HepG2 (cell line): Measurements from ENCODE around the gene SH3GL1. TPM values are rescaled to one million over a fixed set of nuclear protein-coding genes. Genes with fewer than 3 reads are reported as not detected.

ENCODE experiments used
- ATAC-seq: fragments of 200-7000 bp; cut with Tn5 transposase; 3 replicates; pipeline ENCODE4 v1.9.1; 2020; ENCODE audit warnings: mild to moderate bottlenecking, moderate library complexity
- BruUV-seq: library from RNA; stranded (reverse); fragments of 400-500 nt; replicated peaks from 2 replicates; lab custom pipeline; 2021; lab: Mats Ljungman, UMichigan
- CTCF ChIA-PET: fragments of 300-600 bp; formaldehyde crosslinking; extraction: SDS; loops from one replicate; lab custom pipeline; 2021; ENCODE audit warnings: low total read pairs, inconsistent platforms, low intra/inter-chr PET ratio; lab: Yijun Ruan, JAX
- POLR2A ChIA-PET: fragments of 350-600 bp; sonication (Branson Sonifier 250); formaldehyde crosslinking; loops from one replicate; lab custom pipeline; 2020; ENCODE audit warnings: antibody characterized with exemption, inconsistent platforms; lab: Yijun Ruan, JAX
- DNase-seq: peaks from one replicate; pipeline ENCODE4 v3.0.0-alpha.2; 2015; ENCODE audit warnings: low spot score
- FAIRE-seq: peaks from 3 replicates; lab custom pipeline; 2011; peaks lifted over from hg19 to GRCh38; lab: Jason Lieb, UNC
- H2AFZ ChIP-seq: one replicate; pipeline ENCODE4 v1.6.1; 2011; ENCODE audit warnings: low read length, inconsistent platforms
- H3K27ac ChIP-seq: fragments of 300-600 bp; 3 replicates; pipeline ENCODE4 v1.8.0; 2011; ENCODE audit warnings: mixed run types, mild to moderate bottlenecking, mixed read lengths, low read length, inconsistent platforms; ENCODE audit not compliant: insufficient read depth; ENCODE audit errors: extremely low read length
- H3K27me3 ChIP-seq, 2 experiments: fragments of 200-600 bp in 1 of 2; 2 replicates in 1 of 2; 3 replicates in 1 of 2; pipeline versions ENCODE4 v1.6.0 to v1.8.0; 2011; ENCODE audit warnings: low read length in 2 of 2, mild to moderate bottlenecking in 2 of 2, moderate library complexity in 2 of 2, inconsistent platforms in 1 of 2; ENCODE audit not compliant: insufficient read depth in 2 of 2, control insufficient read depth in 1 of 2
- H3K36me3 ChIP-seq, 2 experiments: fragments of 200-600 bp in 1 of 2; replicated peaks in 1 of 2; 2 replicates in 1 of 2; 3 replicates in 1 of 2; pipeline versions ENCODE4 v1.5.1 to v1.8.0; 2011; ENCODE audit warnings: low read length in 2 of 2, inconsistent platforms in 1 of 2; ENCODE audit not compliant: insufficient read depth in 2 of 2, control insufficient read depth in 1 of 2
- H3K4me1 ChIP-seq: 2 replicates; pipeline ENCODE4 v1.5.1; 2012; ENCODE audit warnings: low read length, inconsistent platforms; ENCODE audit not compliant: insufficient read depth
- H3K4me2 ChIP-seq: 2 replicates; pipeline ENCODE4 v1.6.0; 2011; ENCODE audit warnings: low read depth, low read length, inconsistent platforms
- H3K4me3 ChIP-seq, 3 experiments: fragments of 200-600 bp in 1 of 3; sonication (generic), shearing (Covaris generic) in 1 of 3; replicated peaks in 1 of 3; 2 replicates each; pipeline ENCODE4 v1.5.1; 2011 to 2016; ENCODE audit warnings: low read length in 3 of 3, inconsistent platforms in 2 of 3, low read depth in 2 of 3, mild to moderate bottlenecking in 2 of 3, control low read depth in 1 of 3, mixed read lengths in 1 of 3; ENCODE audit not compliant: insufficient read depth in 1 of 3
- H3K79me2 ChIP-seq: one replicate; pipeline ENCODE4 v1.6.1; 2011; ENCODE audit warnings: low read length, inconsistent platforms; ENCODE audit not compliant: insufficient read depth
- H3K9ac ChIP-seq: 2 replicates; pipeline ENCODE4 v1.6.0; 2011; ENCODE audit warnings: mild to moderate bottlenecking, low read depth, low read length, inconsistent platforms; ENCODE audit not compliant: insufficient read depth
- H3K9me3 ChIP-seq: 2 replicates; pipeline ENCODE4 v1.5.1; 2012; ENCODE audit warnings: mild to moderate bottlenecking, low read length
- H4K20me1 ChIP-seq: 2 replicates; pipeline ENCODE4 v1.6.0; 2011; ENCODE audit warnings: inconsistent platforms, mild to moderate bottlenecking, low read length, moderate library complexity; ENCODE audit not compliant: insufficient read depth
- AGO2 ChIP-seq: fragments of 200-400 bp; formaldehyde crosslinking; optimal IDR thresholded peaks from 2 replicates; pipeline ENCODE3; 2017; ENCODE audit warnings: mild to moderate bottlenecking, low read depth, low read length, moderate library complexity
- FOXC1 ChIP-seq: sonication (generic); formaldehyde crosslinking; IDR thresholded peaks from 2 replicates; pipeline ENCODE4 v1.8.0; 2022; ENCODE audit warnings: mild to moderate bottlenecking, missing genetic modification reagents, borderline replicate concordance
- KMT2B ChIP-seq: IDR thresholded peaks from 2 replicates; pipeline ENCODE4 v1.6.1; 2016; ENCODE audit warnings: missing genetic modification reagents, missing compliant biosample characterization
- NRL ChIP-seq: sonication (generic); formaldehyde crosslinking; IDR thresholded peaks from 2 replicates; pipeline ENCODE4 v1.5.0; 2020; ENCODE audit warnings: missing genetic modification reagents, mild to moderate bottlenecking, moderate library complexity, borderline replicate concordance
- POGK ChIP-seq: sonication (generic); formaldehyde crosslinking; conservative IDR thresholded peaks from 2 replicates; pipeline ENCODE4 v1.8.0; 2022; ENCODE audit warnings: mild to moderate bottlenecking, moderate library complexity, missing genetic modification reagents
- RBFOX2 ChIP-seq: fragments of 200-400 bp; formaldehyde crosslinking; IDR thresholded peaks from 2 replicates; pipeline ENCODE4 v1.6.1; 2017; ENCODE audit warnings: low read depth, mild to moderate bottlenecking, low read length
- ZBTB1 ChIP-seq: sonication (generic); formaldehyde crosslinking; IDR thresholded peaks from 2 replicates; pipeline ENCODE4 v1.4.0; 2020; ENCODE audit warnings: missing genetic modification reagents, borderline replicate concordance
- ZC3H13 ChIP-seq: sonication (generic); formaldehyde crosslinking; IDR thresholded peaks from 2 replicates; pipeline ENCODE4 v1.8.1; 2023; ENCODE audit warnings: mild to moderate bottlenecking, missing genetic modification reagents, moderate library complexity
- WGBS: methylation state at CpG from one replicate; pipeline ENCODE4 v1.1.6; 2017; ENCODE audit warnings: low lambda C conversion rate; 5-methylcytosine and 5-hydroxymethylcytosine counted together
- in situ Hi-C: cut with HindIII; loops from 2 replicates; pipeline ENCODE4 v1.10.0; 2017; ENCODE audit warnings: low pct_unique_long_range_greater_than_20kb; ENCODE audit not compliant: extremely low pct_ligation_motif_present
- intact Hi-C: fragments of 100-400 bp; cut with micrococcal nuclease; formaldehyde crosslinking; loops from one replicate; pipeline ENCODE4 v1.10.0; 2022; ENCODE audit not compliant: unreplicated experiment
- polyA plus RNA-seq, 8 experiments: library from polyadenylated mRNA; depleted of rRNA in 3 of 8; stranded (reverse) in 7 of 8; unstranded in 1 of 8; fragments of >200 nt; fragmentation: Illumina TruSeq in 4 of 8; extraction: Trizol in 4 of 8; gene quantifications; 2 replicates each; pipeline versions ENCODE4 v1.2.1 to v1.2.3, GENCODE V29; 2011 to 2016; ENCODE audit warnings: low read depth in 4 of 8, missing spikeins in 1 of 8, mixed read lengths in 1 of 8; ENCODE audit not compliant: insufficient read depth in 1 of 8
- total RNA-seq, 5 experiments: library from RNA; depleted of rRNA; stranded (reverse); fragments of >200 nt; fragmentation: Illumina TruSeq; extraction: Trizol; gene quantifications; 2 replicates each; pipeline ENCODE4 v1.2.3, GENCODE V29; 2016; ENCODE audit warnings: low read depth in 1 of 5

SH3GL1 gene
- total and polyA plus RNA-seq, 2 of the 13 experiments (the other 11 are each of a cell fraction or from before 2014, with no cell fraction given), result 33.0 to 45.1 TPM

GRCh38 chr19:4389511-4390016 is 10.8 kb downstream of the SH3GL1 start:
- Histone ChIP-seq H3K4me3 (peak overlapping the region in 1 of 3 experiments; percentile 60; a peak in 1 of 6 replicates), H3K9me3 (no peaks in the 10 kb centered on the region), H2AFZ (no peak overlapping the region), H3K4me2 (peak overlapping the region; percentile 87), H3K36me3 (peaks cover 7 to 15% of the 10 kb centered on the region in 2 experiments), H3K79me2 (peaks cover 89% of the 10 kb centered on the region), H3K4me1 (peaks cover 86% of the 10 kb centered on the region), H4K20me1 (peaks cover 21% of the 10 kb centered on the region; the same call in 1 of the 2 replicates), H3K9ac (peak overlapping the region; percentile 76; the same call in 1 of the 2 replicates), H3K27me3 (no peaks in the 10 kb centered on the region), H3K27ac (peak overlapping the region; percentile 95)
- CTCF ChIA-PET, result no interaction called here
- intact Hi-C loops, result no loop called here
- POLR2A ChIA-PET, result interaction anchor here (1.9 kb wide), 1 partner anchor 14 kb away, joined by 6 read pairs; no protein-coding TSS in a partner anchor
- DNase-seq, result no peak
- no CpG with 5 or more reads among the region's 17 CpGs for WGBS
- TF ChIP-seq AGO2, result peak; percentile 35
- no peak for TF ChIP-seq KMT2B
- TF ChIP-seq POGK, result no peak
- 0 out of 2 replicates have a peak, but pooled peaks have one; percentile 43 for TF ChIP-seq NRL (CRISPR knock-in tag)
- 0 out of 2 replicates have a peak, but pooled peaks have one; percentile 5 for TF ChIP-seq ZC3H13 (CRISPR knock-in tag)
- in situ Hi-C loops, result no loop called here
- FAIRE-seq, result no peak
- ATAC-seq, result no peak
- BruUV-seq, result no TSS peak

- CTCF ChIA-PET, result no interaction called here
- Histone ChIP-seq H3K36me3 (peaks cover 9 to 17% of the 10 kb centered on the region in 2 experiments; a peak in 4 of 5 replicates), H4K20me1 (peaks cover 23% of the 10 kb centered on the region; the same call in 1 of the 2 replicates)
- no TSS peak for BruUV-seq
- ATAC-seq, result no peak
- TF ChIP-seq FOXC1 (CRISPR knock-in tag), result no peak
- peak; percentile 39; the same call in 1 of the 2 replicates for TF ChIP-seq RBFOX2
- no peak for TF ChIP-seq ZBTB1 (CRISPR knock-in tag)
- TF ChIP-seq, all 625 proteins: peak for 1
- POLR2A ChIA-PET, result interaction anchor here (1.0 to 1.9 kb wide), 2 partner anchors 14 to 15 kb away, joined by 3 to 6 read pairs; no protein-coding TSS in a partner anchor
- H3K27me3 ChIP-seq, result no peaks in the 10 kb centered on the region; a peak in 1 of 5 replicates
- no peak for DNase-seq
- intact Hi-C loops (no loop called here), in situ Hi-C loops (no loop called here)
- no peak for FAIRE-seq
- H3K4me3 ChIP-seq, result no peak overlapping the region
- 94% methylated on average over 9 of the region's 9 CpGs for whole genome bisulfite sequencing
- H3K9me3 ChIP-seq, result no peaks in the 10 kb centered on the region
- no peak overlapping the region for H2AFZ ChIP-seq
- H3K4me2 ChIP-seq, result no peak overlapping the region
- H3K9ac ChIP-seq, result peak overlapping the region; percentile 24; the same call in 1 of the 2 replicates
- peaks cover 89% of the 10 kb centered on the region for H3K79me2 ChIP-seq
- no peak overlapping the region for H3K27ac ChIP-seq
- H3K4me1 ChIP-seq, result peaks cover 86% of the 10 kb centered on the region
Measured at GRCh38 chr19:4389064-4389375, 11.3 kb downstream of the SH3GL1 start.
